Measurements from ENCODE around the gene RNPS1.
"Not testable (repeated sequence)": the region's sequence is repeated elsewhere in the genome, so short reads cannot be mapped to it uniquely, and the experiment has no call there.

Gene RNPS1

GRCh38 chr16:2282262-2282661 lies 14.3 kb upstream of the RNPS1 start:
- no peak for DNase-seq

- DNase-seq, result no peak
Measured at GRCh38 chr16:2280981-2281542, 13.1 kb upstream of the RNPS1 start.

- no peak for DNase-seq
Measured at GRCh38 chr16:2280461-2280860, 12.5 kb upstream of the RNPS1 start.

GRCh38 chr16:2278956-2279800 lies 11.3 kb upstream of the RNPS1 start:
- DNase-seq, result no peak

- DNase-seq, result no peak
Measured at GRCh38 chr16:2278272-2278608, 10.3 kb upstream of the RNPS1 start.

GRCh38 chr16:2277466-2278271 lies 9.7 kb upstream of the RNPS1 start:
- DNase-seq, result no peak

DNA sequence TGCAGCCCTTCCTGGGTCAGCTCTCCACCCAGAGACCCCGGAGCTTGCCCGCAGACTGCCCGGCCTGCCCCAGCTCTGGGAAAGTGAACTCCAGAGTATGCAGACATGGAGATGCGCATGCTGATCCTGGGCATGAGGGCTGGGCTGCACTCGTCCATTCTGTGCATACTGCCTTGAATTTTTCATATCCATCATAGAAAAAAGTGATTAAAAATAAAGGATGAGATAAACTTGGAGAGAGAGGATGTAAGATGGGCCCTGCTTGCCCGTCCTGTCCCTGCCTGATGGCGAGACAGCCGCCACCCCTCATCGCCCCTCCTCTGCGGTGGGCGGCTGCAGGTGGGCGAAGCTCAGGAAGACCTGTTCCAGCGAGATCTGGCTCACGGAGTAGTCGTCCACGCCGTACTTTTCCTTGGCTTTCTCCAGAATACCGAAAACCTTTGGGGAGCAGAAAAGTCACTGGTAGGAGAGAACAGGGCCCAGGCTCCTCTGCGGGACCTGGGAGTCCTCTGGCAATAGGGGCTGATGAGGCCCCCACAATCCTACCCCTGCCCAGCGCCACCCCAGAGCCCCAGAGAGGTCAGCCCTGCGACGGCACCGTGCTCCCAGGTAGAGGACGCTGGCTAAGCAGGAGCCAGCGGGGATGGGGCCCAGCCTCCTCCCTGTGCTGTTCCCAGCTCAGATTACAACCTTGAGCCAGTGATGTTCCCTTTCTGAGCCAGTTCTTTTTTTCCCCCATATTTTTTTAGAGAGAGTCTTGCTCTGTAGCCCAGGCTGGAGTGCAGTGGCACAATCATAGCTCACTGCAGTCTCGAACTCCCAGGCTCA lies 8.7 kb upstream of the RNPS1 start:
- no peak for DNase-seq

GRCh38 chr16:2275476-2276367 lies 7.8 kb upstream of the RNPS1 start:
- no peak for DNase-seq

DNA sequence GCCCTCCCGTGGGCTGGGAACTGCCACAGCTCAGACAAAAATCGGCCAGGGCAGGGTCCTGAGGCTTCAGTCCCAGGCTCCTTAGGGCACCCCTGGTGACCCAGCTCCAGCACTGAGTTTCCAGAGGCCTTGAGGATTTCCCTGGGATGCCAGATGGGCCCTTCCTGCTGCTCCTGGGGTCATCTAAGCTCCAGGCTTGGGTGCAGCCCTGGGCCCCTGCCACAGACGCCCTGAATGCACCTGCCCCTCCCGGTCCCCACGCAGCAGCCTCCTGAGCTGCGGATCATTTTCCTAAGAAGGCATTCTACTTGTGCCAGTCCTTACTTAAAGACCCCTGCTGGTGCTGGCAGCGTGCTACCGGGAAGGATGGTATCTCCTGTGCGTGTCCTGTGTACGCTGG lies 6.0 kb upstream of the RNPS1 start:
- no peak for DNase-seq

GRCh38 chr16:2273484-2273883 lies 5.6 kb upstream of the RNPS1 start:
- no peak for DNase-seq

DNA sequence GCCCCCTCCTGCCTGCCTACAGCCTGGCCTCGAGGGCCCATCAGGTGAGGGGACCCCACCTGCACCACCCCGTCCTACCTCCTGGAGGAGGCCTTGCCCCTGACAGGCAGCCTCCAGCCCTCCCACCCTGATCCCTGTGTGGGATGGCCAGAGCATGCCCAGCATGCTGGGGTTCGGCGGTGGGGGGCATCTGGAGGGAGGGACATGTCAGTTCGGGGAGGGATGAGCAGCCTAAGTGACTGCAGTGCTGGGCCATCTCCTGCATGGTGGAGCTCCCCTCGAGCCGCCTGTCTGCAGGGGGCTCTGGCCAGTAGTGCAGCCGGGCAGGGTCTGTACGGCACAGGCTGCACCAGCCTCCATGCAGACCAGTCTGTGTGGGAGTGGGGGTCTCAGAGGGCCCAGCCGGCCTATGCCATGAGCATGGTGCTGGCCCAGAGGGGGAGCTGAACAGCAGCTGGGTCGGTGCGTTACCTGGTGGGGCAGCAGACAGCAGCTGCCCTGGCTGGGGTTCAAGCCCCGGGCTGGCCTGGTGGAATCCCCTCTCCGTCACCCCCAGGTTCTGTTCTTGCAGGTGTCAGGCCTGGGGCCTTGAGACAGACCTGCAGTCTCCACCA lies 4.0 kb upstream of the RNPS1 start:
- DNase-seq, result no peak

GRCh38 chr16:2270588-2271470 lies 2.9 kb upstream of the RNPS1 start:
- no peak for DNase-seq

DNA sequence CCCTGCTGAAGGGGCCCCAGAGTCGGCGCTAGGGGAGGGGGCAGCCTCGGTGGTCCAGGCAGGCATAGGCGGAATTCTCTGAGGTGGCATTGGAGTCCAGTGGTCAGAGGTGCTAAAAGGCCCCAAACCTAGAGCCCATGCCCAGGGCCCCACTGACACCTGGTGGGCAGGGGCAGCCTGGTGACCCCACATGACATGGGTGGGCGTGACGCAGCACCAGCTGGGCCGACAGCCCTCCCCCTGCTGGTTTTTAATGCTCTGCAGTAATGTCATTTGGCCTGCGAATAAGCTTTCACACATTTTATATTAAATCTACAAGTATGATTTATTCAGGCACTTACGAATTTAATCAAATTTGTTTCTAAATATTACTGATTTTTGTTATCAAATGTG lies 2.1 kb upstream of the RNPS1 start:
- DNase-seq, result no peak

DNA sequence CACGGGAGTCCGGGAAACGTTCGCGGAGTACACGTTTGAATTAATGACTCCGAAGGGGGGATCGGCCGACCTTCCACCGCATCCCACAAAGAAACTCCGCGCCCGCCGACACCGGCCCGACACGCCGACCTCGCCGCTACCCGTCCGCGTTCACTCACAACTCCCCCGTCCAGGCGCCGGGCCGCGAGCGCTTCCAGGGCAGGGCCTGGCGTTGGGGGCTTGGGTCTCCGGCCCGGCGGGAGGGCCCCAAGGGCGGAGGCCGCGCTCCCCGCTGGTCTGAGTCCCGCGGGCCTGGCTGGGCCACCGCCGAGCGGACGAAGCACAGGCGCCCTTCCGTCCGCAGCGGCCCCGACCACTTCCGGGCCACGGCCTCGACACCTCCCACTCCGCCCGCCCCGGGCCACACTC lies 417 bp downstream of the RNPS1 start:
- peak in 1 of 2 experiments; percentile 73 for DNase-seq

DNA sequence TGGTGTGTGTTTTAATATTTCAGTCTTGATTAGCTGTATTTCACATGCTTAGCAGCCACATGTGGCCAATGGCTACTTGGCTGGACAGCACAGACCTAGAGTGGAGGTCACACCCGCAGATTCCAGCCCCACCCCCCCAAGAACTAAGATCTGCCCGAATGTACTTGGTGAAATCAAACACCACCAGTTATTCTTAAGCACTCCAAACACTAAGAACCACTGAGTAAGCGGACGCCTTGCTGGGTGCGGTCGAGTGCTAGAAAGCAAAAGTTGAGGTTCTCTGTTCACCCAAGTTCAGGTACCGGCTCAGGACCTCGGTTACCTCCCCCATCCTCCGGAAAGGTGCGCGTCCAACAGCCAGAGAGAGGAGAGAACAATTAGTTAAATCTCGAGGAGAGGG lies 1.0 kb downstream of the RNPS1 start:
- not testable (repeated sequence) for DNase-seq

- DNase-seq, result not testable (repeated sequence)
Measured at GRCh38 chr16:2263026-2263425, 4.9 kb downstream of the RNPS1 start.

GRCh38 chr16:2260250-2260649 lies 7.7 kb downstream of the RNPS1 start:
- no peak for DNase-seq

DNA sequence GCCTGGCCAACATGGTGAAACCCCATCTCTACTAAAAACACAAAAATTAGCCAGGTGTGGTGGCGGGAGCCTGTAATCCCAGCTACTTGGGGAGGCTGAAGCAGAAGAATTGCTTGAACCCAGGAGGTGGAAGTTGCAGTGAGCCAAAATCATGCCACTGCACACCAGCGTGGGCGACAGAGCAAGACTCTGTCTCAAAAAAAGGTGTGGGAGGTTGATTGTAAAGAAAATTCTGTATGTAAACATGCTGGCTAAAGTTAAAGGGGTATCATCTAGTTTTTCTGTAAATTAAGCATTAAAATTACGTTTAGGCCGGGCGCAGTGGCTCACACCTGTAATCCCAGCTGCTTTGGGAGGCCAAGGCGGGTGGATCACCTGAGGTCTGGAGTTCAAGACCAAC lies 9.4 kb downstream of the RNPS1 start:
- not testable (repeated sequence) for DNase-seq

DNA sequence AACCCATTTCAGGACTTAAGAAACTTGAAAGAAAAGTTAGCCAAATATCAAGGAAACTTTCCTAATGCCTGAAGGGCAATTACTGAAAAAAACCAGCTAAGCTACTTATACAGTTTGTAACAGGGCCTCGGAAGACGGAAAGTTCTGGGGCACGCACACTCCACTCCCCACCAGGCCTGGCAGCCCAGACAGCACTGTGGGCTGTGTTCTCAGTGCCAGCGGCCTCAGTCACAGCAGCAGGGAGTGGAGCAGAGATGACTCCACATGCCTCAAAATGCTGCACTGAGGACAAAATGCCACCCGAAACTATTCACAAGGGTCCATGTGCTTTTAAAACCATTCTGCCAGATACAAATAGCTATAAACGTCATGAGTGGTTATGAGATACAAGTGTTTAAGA lies 10.2 kb downstream of the RNPS1 start:
- DNase-seq, result no peak

DNA sequence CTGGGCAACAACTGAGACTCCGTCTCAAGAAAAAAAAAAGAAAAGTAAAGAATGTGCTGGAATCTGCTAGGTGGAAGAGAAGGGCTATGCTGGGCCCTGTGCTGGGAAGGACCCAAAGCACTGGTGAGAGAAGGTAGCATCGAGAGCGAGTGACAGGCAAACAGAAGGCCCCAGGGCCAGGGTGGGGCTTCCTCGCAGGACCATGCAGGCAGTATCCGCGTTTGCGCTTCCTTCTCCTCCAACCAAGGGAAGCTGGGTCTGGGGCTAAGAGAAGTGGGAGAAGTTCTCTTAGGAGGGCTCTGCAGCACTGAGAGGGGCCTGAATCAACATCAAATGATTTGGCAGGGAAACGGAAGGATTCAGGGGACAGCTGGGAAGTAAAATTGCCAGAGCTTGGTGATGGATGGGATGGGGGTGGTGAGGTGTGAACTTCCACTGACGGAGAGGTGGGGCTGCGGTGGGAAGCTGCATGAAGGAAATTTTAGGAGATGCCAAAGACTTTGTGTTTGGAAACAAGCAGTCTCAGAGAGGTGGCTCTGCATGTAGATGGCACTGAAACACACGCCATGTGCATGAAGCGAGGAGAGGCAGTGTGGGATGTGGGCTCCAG lies 11.3 kb downstream of the RNPS1 start:
- no peak for DNase-seq
